Vagina (tissue), 2 donors: ENCODE measurements around the gene NPAS3.

Experiments
- POLR2A ChIP-seq, 2 donors: fragments of 450-650 bp; IDR thresholded peaks; one replicate each; pipeline ENCODE4 v1.6.1; 2017; ENCODE audit warnings: antibody characterized with exemption in 2 of 2, mild to moderate bottlenecking in 2 of 2, moderate library complexity in 2 of 2
- TF ChIP-seq, protein P1 (sequence below), 3 experiments: fragments of 450-650 bp in 2 of 3; fragments of 200-600 bp in 1 of 3; sonication (generic) in 1 of 3; IDR thresholded peaks; one replicate each; pipeline ENCODE4 v1.5.1; 2017 to 2019; ENCODE audit warnings: antibody characterized with exemption in 3 of 3, mild to moderate bottlenecking in 2 of 3, moderate library complexity in 2 of 3

GRCh38 chr14:33733310-33733709 is 794.6 kb downstream of the NPAS3 start:
- TF ChIP-seq, protein P1, sequence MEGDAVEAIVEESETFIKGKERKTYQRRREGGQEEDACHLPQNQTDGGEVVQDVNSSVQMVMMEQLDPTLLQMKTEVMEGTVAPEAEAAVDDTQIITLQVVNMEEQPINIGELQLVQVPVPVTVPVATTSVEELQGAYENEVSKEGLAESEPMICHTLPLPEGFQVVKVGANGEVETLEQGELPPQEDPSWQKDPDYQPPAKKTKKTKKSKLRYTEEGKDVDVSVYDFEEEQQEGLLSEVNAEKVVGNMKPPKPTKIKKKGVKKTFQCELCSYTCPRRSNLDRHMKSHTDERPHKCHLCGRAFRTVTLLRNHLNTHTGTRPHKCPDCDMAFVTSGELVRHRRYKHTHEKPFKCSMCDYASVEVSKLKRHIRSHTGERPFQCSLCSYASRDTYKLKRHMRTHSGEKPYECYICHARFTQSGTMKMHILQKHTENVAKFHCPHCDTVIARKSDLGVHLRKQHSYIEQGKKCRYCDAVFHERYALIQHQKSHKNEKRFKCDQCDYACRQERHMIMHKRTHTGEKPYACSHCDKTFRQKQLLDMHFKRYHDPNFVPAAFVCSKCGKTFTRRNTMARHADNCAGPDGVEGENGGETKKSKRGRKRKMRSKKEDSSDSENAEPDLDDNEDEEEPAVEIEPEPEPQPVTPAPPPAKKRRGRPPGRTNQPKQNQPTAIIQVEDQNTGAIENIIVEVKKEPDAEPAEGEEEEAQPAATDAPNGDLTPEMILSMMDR (IDR thresholded peaks at IDR 0.05): no peak
- no peak for TF ChIP-seq POLR2A (IDR thresholded peaks at IDR 0.05)
